HepG2 (cell line): ENCODE data around the gene GRID1.

ENCODE experiments used
- AFF4 ChIP-seq: sonication (generic); formaldehyde crosslinking; IDR thresholded peaks from 2 replicates; pipeline ENCODE4 v1.4.0; 2020; ENCODE audit warnings: missing genetic modification reagents
- CTCF ChIP-seq: sonication (generic); formaldehyde crosslinking; IDR thresholded peaks from 2 replicates; pipeline ENCODE4 v1.5.0; 2020; ENCODE audit warnings: mild to moderate bottlenecking, missing genetic modification reagents, moderate library complexity
- EZH2 ChIP-seq: conservative IDR thresholded peaks from 2 replicates; pipeline ENCODE4 v1.6.1; 2012; ENCODE audit warnings: mild to moderate bottlenecking, low read depth, low read length, moderate library complexity
- FIP1L1 ChIP-seq: fragments of 200-400 bp; formaldehyde crosslinking; IDR thresholded peaks from 2 replicates; pipeline ENCODE4 v1.6.1; 2018; ENCODE audit warnings: low read depth, mild to moderate bottlenecking, low read length, moderate library complexity, borderline replicate concordance; ENCODE audit not compliant: insufficient read depth
- HBP1 ChIP-seq: IDR thresholded peaks from 2 replicates; pipeline ENCODE4 v1.6.1; 2016; ENCODE audit warnings: low read depth, control low read depth
- KAT2B ChIP-seq: fragments of 150-350 bp; IDR thresholded peaks from 2 replicates; pipeline ENCODE4 v1.6.1; 2014; ENCODE audit warnings: low read depth, low read length, borderline replicate concordance
- ZBTB42 ChIP-seq: sonication (generic); formaldehyde crosslinking; IDR thresholded peaks from 2 replicates; pipeline ENCODE4 v1.5.0; 2020; ENCODE audit warnings: mild to moderate bottlenecking, missing genetic modification reagents

GRCh38 chr10:85916286-85916685 is 450.3 kb downstream of the GRID1 start:
- TF ChIP-seq KAT2B (no peak), ZBTB42 (no peak), EZH2 (no peak), HBP1 (CRISPR knock-in tag) (no peak), CTCF (CRISPR knock-in tag) (no peak), FIP1L1 (no peak), AFF4 (CRISPR knock-in tag) (no peak)
